AG20443 (cell line): ENCODE results near the gene FOXK2.

Source experiments
- DNase-seq: peaks from one replicate; pipeline ENCODE4 v3.0.0; 2012; ENCODE audit warnings: low spot score, mixed read lengths

Gene FOXK2

DNA sequence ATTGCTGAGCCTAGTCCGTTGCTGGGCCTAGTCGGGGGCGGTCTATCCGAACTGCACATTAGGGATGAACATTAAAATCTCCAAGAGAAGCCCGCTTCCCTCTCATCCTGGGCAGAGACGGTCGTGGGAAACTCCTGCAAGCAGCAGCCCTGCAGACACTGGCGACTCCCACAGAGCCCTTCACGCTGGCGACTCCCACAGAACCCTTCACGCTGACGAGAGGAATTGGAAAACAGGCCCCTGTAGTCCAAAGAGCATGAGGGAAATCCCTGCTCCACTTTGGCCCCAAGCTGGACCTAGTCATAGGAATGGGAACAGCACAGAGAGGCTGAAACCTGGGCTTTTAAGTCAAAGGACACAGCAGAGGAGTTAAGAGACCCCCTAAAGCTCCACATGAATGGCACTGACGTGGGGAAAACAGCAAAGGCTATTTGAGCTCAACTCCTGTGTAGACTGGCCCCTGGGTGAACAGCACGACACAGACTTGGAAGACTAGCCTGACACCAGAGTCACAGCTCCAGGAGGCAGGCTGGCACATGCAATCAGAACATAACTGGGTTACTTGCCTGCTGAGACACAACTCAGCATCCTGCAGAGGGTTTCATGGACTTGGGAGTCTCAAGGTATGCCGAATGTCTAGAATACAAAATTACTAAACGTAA lies 86.5 kb downstream of the FOXK2 start:
- DNase-seq: no peak

- no peak for DNase-seq
Measured at GRCh38 chr17:82608816-82609215, 89.3 kb downstream of the FOXK2 start.

- no peak for DNase-seq
Measured at GRCh38 chr17:82609655-82610054, 90.1 kb downstream of the FOXK2 start.

DNA sequence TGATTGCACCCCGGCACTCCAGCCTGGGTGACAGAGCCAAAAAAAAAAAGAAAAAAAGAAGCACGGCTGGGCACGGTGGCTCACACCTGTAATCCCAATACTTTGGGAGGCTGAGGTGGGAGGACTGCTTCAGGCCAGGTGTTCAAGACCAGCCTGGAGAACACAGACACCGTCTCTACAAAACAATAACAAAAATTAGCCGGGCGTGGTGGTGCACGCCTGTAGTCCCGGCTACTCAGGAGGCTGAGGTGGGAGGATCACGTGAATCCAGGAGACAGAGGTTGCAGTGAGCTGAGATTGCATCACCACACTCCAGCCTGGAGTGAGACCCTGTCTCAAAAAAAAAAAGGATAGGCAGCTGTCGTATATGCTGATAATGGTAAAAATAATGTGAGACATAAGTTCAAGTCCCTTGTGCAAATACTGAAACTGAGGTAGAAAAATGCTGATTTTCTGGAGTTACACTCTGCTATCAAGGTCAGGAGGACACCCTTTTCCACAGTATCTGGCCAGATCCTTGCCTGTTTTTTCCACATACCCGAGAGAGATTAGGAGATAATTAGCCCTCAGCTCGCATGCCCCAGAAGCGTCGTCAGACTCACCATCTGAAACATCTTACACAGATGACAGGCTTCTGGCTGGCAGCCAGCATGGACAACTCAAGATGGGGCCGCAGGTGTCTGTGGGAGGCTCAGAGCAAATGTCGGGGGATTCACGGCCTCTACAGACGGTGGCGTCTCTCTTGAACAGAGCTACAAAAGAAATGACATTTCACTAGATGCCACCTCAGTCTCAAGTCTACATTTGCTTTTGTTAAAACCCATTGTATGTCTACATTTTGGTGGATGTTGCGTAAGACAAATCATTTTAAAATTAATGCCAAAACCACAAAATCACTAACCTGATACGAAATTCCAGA lies 91.9 kb downstream of the FOXK2 start:
- DNase-seq: no peak

- DNase-seq: no peak
Measured at GRCh38 chr17:82613283-82614094, 94.0 kb downstream of the FOXK2 start.

DNA sequence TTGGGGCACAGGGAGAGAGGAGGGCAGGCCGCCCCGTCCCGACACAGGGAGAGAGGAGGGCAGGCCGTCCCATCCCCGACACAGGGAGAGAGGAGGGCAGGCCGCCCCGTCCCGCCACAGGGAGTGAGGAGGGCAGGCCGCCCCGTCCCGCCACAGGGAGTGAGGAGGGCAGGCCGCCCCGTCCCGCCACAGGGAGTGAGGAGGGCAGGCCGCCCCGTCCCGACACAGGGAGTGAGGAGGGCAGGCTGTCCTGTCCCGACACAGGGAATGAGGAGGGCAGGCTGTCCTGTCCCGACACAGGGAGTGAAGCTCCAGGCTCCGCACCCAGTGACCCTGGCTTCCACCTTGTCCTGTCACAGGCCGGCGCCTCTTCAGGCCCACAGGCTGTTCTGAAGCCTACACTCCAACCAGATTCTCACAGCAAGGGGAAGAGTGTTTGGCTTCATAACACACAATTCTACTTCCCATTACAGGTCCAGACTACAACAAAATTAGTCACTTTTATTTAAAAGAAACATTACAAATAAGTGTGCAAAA lies 94.6 kb downstream of the FOXK2 start:
- DNase-seq: no peak

DNA sequence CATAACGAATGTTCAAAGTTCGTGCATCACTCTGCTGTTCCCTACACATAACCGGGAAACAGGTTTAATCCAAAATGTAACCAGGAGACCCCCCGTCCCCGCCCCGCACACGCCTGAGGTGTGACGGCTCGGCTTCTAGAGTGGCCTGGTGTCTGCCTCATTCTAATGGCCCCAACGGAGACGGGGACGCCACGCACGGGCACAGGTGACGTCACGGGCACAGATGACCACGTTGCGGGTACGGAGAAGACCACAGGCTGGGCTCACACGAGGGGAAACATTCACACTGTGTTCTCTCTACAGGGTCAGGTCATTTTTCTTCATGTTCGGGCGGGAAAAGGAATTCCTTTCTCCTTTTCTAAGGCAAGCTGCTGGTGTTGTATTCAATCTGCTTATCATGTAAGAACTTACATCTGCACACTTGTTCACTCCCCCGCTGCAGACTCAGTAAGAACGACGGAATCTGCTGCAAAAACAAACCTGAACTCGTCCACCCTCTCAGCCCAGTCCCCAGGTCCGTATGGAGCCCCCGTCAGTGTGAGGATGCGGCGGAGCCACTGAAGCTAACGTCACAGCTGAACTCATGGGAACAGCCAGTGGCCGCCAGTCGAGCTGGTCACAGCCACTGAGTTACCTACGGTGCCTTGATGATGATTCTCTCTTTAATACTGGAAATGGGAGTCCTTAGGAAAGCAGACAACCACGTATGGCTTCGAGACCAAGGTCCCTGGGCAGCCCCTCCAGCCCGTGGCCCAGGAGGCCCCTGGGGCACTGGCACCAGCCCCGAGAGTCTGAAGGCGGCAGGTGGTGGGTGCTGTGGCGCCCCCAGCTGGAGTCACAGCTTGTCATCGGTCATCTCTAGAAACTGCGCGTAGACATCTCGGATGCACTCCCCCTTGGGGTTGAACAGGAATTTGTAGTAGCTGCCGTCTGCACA lies 95.8 kb downstream of the FOXK2 start:
- no peak for DNase-seq

- no peak for DNase-seq
Measured at GRCh38 chr17:82616021-82616711, 96.6 kb downstream of the FOXK2 start.

GRCh38 chr17:82619211-82619610 lies 99.7 kb downstream of the FOXK2 start:
- no peak for DNase-seq

DNA sequence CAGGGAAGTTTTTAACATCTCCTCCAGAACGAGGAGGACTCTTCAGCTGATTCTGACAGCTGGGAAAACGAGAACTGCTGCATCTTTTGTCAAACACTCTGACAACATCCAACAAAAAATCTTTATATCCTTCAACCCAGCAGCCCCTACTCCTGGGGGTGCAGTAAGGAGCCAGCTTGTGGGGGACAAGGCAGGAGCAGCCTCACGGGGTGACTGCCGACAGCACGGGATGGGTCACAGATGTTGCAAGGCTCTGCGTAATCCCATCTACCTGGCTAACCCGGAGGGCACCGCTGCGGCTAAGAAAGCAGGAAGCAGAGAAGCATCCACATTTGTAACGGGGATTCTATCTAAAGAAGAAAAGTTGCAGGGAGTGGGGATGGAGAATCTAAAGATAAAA lies 100.1 kb downstream of the FOXK2 start:
- no peak for DNase-seq

- DNase-seq: no peak
Measured at GRCh38 chr17:82623707-82624106, 104.2 kb downstream of the FOXK2 start.

DNA sequence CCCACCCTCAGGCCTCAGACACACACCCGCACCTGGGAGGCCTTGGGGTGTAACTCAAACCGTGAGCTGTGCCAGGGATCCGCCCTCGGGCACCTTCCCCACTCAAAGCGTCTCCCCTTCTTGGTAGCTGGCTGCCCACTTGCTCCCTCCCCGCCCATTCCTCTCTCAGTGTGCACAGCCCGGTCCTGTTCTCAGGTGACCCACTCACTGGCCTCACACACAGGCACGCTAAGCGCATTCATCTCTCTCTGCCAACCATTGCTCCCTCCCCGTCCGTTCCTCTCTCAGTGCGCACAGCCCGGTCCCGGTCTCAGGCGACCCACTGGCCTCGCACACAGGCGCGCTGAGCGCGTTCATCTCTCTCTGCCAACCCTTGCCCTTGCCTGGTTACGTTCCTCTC lies 107.9 kb downstream of the FOXK2 start:
- DNase-seq: no peak

DNA sequence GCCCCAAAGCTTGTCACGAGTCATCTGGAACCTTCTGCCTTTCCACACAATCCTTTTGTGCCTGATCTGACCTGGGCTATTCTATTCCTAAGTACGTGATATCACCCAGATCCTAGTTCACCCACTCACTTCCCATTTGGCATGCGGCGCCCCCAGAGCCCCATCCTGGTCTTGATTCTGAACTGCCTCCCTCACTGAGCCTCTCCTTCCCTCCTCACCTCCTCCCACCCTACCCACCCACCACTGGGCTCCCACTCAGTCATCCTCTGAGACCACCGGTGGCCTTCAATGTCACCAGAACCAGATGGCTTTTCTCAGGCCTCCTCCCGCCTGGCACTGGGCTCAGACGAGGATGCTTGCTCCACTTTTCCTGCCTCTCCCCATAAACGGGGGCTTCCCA lies 110.2 kb downstream of the FOXK2 start:
- no peak for DNase-seq

- DNase-seq: no peak
Measured at GRCh38 chr17:82630212-82630611, 110.7 kb downstream of the FOXK2 start.

GRCh38 chr17:82631544-82631943 lies 112.0 kb downstream of the FOXK2 start:
- no peak for DNase-seq

DNA sequence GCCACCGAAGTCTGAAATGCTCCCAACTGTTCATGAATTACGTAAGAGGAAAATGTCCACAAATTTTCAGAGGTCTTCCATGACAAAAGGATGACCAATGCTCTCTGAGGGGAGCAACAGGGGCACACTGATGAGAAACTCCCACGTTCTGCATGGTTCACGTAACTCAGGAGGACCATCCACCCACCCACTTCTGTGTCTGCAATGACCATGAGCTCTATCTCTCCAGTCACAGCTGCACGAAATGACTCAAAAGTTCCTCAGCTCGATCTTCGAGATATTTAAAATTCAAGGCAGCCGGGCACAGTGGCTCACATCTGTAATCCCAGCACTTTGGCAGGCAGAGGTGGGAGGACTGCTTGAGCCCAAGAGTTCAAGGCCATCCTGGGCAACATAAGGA lies 112.9 kb downstream of the FOXK2 start:
- no peak for DNase-seq

DNA sequence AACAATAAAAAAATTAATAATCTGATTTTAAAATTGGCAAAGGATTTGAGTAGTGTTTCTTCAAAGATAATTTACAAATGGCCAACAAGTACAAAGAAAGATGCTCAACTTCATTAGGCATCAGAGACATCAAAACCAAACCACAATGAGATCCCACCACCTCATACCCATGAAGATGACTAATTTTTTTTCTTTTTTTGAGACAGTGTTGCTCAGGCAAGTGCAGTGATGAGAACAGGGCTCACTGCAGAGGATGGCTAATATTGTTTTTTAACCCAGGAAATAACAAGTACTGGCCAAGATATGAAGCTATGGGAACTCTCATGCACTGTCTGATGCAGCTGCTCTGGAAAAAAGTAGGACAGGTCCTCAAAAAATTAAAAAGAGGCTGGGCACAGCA lies 113.8 kb downstream of the FOXK2 start:
- DNase-seq: no peak

GRCh38 chr17:82636626-82637598 lies 117.4 kb downstream of the FOXK2 start:
- no peak for DNase-seq

DNA sequence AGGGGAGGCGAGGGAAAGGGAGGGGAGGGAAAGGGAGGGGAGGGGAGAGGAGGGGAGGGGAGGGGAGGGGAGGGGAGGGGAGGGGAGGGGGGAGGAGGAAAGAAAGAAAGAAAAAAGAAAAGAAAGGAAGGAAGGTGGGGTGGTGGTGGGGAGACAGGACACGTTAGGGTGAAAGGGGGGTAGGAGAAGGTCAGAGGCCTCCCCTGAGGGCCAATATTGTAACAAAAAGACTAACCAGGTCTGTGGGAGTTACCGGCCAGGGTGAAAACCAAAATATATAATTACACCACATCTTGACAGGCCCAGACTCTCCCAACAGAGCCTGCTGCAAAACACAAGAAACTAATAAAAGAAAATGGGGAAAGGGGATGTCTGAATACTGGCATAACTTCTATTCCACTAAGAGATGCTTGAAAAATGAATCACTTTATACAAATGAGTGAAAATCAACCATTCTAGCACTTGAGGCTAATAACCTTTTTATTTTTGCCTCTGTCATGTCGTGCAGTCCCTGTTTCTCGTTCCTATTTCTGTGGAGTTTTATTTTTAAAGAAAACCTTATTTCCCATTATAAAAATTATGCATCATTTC lies 118.7 kb downstream of the FOXK2 start:
- no peak for DNase-seq
